GM18526 (cell line): Measurements from ENCODE around the gene ADK.

Experiments used
- POLR2A ChIP-seq: IDR thresholded peaks from 3 replicates; pipeline ENCODE4 v1.6.1; 2011; ENCODE audit not compliant: insufficient read length; ENCODE audit errors: extremely low read depth

The ADK gene

DNA sequence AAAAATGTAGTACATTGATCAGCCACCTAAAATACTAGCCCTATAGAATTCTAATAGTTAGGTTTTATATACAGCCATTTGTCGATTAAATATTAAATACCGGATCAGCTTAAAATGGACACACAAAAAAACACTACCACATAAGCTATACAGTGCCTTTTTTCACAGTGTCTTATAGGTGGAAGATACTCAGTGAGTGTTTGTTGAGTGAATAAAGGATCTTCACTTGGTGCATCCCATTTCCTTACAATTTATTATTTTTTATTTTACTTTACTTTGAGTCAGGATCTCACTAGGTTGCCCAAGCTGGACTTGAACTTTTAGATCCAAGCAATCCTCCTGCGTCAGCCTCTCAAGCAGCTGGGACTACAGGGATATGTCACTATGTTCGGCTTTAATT lies 340.0 kb downstream of the ADK start:
- TF ChIP-seq POLR2A: no peak

DNA sequence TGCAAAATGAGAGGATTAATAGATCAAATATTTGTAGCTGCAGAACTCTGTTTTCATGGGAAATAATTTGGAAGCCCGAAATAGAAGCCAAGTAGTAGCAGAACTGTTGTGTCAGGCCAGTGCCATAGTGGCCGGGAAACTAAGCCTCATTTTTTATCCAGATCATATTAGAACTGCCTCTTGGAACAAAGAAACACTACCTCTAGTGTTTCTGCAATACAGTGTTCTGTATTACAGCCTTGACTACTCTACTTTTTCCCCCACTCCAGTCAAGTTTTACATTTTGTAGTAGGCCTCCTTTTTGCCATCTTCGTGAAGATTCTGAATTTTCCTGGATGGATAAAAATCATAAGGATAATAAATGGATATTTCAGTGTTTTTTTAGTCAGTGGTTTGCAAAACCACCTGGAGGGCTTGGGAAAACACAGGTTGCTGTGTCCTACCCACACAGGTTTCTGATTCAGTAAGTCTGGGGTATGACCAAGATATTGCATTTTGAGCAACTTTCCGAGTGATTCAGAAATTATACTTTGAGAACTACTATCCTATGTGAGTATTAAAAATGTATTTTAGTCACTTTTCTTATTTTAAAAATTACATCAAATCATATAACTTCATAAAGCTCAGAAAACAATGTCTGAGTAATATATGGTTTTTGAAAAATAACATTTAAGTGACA lies 349.1 kb downstream of the ADK start:
- TF ChIP-seq POLR2A: no peak

DNA sequence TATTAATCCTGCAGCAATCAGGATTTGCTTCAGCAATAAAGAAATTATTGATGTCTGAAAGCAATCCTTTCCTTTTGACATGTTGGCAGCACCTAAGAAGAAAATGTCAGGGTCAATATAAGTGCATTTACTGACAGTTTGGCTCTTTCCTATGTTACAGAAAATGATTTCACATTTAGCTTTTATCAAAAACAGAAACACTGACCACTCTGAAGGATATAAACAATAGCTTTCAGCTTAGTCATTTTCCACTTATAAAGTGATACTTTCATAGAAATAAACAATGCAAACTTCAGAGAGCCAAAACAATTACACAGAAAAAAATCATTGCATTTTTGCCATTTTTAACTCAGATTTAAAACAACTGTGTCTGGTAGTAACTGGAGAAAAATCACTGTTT lies 349.8 kb downstream of the ADK start:
- TF ChIP-seq POLR2A: no peak

DNA sequence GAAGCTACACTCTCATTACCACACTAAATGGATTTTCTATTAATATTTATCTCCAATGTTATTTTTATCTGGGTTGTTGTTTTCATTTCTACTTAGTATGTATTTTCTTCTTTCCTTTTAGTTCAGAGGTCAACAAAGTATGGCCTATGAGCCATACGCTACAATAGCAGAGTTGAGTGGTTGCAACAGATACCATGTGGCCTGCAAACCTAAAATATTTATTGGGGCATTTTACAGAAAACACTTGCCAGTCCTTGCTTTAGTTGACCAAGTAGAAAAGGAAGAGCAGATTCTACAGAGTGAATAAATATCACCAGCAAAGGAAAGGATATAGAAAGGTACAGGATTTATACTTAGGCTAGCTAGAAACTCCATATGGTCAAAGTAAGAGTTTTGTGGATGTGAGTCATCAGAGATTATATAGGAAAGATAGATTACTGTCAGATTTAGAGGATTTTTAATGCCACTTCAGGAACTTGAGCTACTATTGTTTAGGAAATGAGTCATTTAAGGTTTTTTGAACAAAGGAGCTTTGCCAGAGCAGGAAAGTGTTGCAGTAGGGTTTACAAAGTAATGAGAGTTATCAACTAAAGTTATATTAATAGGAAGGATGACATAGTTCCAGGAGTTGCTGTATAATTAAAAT lies 352.1 kb downstream of the ADK start:
- no peak for TF ChIP-seq POLR2A

DNA sequence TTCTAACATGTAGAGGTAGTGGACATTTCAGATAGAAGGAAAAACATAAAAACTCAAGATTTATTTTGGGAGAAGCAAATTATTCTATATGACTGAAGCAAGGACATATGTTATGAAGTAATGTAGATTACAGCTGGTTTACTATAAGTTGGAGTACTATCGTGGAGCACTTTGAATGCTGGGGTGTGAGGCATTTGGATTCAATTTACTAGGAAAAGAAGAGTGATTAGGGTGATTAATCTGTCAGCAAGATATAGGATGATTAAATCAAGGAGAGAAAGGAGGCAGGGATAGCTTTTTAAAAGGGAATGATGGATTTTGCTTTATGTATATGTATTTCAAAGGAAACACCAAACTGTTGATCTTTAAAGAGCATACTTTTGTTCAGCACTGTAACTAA lies 356.9 kb downstream of the ADK start:
- no peak for TF ChIP-seq POLR2A

DNA sequence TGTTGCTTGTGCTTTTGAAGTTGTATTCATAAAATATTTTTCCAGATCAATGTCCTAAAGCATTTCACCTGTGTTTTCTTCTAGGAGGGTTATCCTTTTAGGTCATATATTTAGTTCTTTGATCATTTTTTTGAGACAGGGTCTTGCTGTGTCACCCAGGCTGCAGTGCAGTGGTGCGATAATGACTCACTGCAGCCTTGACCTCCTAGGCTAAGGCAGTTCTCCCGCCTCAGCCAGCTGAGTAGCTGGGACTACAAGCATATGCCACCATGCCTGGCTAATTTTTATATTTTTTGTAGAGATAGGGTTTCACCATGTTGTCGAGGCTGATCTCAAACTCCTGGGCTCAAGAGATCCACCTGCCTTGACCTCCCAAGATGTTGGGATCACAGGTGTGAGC lies 359.6 kb downstream of the ADK start:
- no peak for TF ChIP-seq POLR2A

DNA sequence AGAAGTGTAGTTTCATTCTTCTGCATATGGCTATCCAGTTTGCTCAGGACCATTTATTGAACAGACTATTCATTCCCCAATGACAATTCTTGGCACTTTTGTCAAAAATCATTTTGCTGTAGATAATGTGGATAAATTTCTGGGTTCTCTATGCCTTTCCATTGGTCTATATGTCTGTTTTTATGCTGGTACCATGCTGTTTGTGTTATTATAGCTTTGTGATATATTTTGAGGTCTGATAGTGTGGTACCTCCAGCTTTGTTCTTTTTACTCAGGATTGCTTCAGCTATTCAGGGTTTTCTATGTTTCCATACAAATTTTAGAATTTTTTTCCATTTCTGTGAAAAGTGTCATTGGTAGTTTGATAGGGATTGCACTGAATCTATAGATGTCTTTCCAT lies 360.0 kb downstream of the ADK start:
- TF ChIP-seq POLR2A: no peak

DNA sequence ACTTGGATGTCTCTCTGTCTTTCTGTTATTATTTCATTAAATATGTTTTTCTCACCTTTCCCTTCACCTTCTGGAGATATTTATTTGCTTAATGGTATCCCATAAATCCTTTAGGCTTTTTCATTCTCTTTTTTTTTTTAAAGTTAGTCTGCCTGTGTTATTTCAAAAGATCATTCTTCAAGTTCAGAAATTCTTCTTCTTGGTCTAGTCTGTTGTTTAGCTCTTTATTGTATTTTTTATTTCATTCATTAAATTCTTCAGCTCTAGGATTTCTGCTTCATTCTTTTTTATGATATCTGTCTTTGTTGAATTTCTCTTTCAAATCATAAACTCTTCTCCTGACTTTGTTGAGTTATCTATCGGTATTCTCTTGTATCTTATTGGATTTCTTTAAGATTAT lies 363.3 kb downstream of the ADK start:
- no peak for TF ChIP-seq POLR2A

DNA sequence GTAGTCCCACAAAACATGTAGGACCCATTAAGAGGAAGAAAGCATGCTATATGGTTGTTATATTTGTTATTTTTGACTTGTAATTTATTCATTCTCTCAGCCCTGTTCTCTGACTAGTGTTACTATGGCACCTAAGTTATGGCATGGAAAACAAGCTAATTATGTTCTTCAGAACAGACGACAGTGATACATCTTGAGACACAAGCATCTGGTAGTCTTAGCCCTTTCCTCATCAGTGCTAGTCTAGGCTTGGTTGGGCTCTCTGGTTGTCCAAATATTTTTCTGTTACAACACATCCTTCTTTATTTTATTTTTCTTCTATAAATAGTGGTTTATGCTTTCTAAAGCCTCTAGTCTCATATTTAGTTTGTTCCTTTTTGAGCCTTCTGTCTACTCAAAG lies 367.0 kb downstream of the ADK start:
- TF ChIP-seq POLR2A: no peak

DNA sequence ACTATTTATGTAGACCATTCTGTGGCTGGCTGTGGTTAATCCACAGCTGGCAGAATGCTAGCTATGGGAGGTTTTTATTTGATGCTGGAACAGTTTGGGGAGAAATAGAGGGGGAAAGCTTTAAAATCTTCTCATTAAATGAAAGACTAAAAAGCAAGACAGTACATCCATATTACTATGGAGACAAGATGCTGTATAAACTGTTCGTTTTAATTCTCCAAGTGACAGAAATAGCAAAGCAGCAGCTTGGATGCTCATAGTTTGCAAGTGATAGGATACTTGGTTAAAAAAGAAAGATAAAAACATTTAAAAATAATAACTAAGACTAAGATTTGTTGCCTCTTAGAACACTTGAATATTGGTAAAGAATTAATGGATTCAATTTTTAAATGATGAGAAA lies 370.5 kb downstream of the ADK start:
- TF ChIP-seq POLR2A: no peak

DNA sequence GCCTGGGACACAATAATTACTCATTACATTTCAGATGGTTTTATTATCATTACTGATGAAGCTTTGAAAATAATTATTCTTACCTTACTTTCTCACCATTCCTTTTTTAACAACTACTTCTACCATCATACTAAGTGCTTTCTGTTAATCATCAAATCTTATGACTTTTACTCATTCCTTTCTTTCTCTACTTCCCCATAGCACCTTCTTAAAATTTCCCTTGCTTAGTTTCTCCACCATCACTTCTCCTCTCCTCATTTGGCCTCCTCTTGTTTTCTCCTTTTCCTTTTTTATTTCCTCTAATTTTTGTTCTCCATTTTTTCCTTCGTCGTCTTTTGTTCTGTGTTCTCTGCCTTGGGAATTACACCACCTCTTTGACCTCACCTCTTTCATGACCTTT lies 372.2 kb downstream of the ADK start:
- TF ChIP-seq POLR2A: no peak

DNA sequence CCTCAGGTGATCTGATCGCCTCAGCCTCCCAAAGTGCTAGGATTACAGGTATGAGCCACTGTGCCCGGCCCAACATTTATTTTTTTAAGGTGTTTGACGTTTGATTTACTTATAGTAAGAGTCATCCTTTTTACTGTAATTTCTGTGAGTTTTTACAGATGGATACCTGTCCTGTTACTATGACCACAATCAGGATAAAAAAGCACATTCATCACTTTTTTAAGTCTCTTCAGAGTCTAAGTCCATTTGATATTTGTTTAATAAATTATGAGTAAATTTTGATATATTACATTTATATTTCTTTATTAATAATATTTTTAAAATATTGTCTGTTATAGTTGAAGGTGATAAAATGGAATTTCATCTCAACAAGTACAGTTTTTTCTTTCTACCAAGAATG lies 374.9 kb downstream of the ADK start:
- TF ChIP-seq POLR2A: no peak

DNA sequence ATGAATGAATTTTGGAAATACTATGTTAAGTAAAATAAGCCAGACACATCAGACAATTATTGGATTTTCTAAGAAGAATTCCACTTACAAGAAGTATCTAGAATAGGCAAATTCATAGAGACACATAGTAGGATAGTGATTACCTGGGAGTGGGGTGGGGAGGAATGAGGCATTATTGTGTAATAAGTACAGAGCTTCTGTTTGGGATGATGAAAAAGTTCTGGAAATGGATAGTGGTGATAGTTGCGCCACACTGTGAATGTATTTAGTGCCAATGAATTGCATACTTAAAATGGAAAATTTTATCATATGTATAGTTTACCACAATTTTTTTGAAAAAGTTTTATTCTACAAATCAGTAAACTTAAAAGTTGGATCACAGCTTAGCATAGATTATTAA lies 378.2 kb downstream of the ADK start:
- no peak for TF ChIP-seq POLR2A

DNA sequence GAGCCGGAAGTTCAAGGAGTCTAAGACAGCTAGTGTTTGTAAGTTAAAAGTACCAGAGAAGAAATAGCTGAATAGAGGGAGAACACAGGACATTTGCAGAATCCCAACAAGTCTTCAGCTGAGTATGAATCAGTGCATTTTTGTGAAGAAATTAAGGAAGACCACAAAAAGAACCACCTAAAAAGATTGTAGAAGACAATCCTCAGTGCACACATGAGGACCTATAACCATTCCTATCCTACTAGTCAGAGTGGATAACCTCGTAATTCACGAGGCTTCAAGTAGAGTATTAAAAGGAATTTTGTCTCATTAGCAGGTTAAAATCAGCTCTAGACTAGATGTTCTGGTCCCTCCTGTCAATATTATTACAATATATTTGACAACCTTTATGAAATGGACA lies 380.0 kb downstream of the ADK start:
- no peak for TF ChIP-seq POLR2A

DNA sequence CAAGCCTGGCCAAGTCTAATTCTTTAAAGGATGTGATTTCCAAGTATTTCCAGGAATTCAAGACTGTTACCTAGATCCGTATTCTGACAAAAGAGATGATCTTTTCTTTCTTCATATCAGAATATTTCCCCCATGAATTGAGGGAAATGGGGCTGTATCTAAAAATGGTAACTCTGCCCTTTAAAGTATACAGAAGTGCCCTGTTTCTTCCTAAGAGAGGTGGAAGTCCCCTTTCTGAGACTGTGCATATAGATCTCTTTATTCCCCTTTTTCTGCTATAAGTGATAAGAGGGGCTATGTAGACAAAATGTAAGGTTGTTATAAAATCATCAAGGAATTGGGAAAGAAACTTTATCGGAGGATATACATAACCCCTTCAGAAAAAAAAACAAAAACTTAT lies 388.3 kb downstream of the ADK start:
- no peak for TF ChIP-seq POLR2A

DNA sequence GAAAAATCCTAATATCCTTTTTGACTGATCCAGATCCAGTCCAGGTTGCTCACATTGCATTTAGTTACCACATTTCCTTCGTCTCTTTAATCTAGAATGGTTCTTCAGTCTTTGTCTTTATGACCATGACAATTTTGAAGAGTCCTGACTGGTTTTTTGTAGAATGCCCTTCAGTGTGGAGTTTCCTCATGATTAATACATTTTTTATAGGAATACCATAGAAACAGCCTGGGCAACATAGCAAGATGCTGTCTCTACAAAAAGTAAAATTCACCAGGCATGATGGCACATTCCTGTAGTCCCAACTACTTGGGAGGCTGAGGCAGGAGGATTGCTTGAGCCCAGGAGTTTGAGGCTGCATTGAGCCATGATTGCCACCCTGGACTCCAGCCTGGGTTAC lies 390.4 kb downstream of the ADK start:
- TF ChIP-seq POLR2A: no peak

DNA sequence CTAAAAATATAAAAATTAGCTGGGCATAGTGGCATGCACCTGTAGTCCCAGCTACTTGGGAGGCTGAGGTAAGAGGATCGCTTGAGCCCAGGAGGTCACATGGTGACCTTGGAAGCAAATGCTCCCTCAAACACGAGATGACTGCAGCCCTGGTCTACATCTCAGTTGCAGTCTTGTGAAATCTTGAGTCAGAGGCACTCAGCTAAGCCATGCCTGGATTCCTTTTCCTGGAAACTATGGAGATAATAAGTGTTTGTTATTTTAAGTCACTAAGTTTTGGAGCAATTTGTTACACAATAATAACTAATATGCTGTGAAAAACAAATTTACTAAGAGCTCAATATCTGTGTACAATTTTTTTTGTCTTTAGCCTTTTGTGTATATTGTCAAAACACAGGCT lies 391.1 kb downstream of the ADK start:
- no peak for TF ChIP-seq POLR2A
